Fibroblast of pulmonary artery (primary cell): ENCODE measurements around the gene CHAC1.

Experiments used
- DNase-seq: peaks from one replicate; pipeline ENCODE4 v3.0.0-alpha.2; 2010; ENCODE audit warnings: low read depth
- H3K4me3 ChIP-seq: replicated peaks from 2 replicates; pipeline ENCODE4 v1.5.1; 2011; ENCODE audit warnings: low read depth, mild to moderate bottlenecking, control low read depth, low read length, moderate library complexity
- TF ChIP-seq, protein P1 (sequence below): IDR thresholded peaks from 2 replicates; pipeline ENCODE4 v1.5.1; 2011; ENCODE audit warnings: mild to moderate bottlenecking, control low read depth, low read length, inconsistent platforms; ENCODE audit errors: missing control alignments

The CHAC1 gene

DNA sequence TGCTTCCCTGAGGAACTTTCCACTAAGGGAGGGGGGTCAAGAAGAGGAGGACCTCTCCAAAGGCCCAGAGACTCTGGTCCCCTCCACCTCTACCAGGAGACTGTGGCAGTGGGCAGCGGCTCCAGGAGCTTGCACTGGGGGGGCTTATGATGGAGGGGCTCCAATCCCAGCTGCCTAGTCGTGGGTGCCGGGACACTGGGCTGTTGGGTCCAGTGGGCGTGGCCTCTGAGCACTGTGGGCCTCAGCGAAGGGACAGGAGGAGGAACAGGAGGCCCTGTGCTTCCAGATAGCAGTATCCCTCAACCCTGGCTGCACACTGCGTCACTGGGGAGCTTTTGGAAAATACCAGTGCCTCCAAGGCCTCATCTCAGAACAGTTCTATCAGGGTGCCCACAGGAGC, 37.6 kb upstream of the CHAC1 start:
- DNase-seq = no peak
- no peak overlapping the region for H3K4me3 ChIP-seq
- TF ChIP-seq, protein P1, sequence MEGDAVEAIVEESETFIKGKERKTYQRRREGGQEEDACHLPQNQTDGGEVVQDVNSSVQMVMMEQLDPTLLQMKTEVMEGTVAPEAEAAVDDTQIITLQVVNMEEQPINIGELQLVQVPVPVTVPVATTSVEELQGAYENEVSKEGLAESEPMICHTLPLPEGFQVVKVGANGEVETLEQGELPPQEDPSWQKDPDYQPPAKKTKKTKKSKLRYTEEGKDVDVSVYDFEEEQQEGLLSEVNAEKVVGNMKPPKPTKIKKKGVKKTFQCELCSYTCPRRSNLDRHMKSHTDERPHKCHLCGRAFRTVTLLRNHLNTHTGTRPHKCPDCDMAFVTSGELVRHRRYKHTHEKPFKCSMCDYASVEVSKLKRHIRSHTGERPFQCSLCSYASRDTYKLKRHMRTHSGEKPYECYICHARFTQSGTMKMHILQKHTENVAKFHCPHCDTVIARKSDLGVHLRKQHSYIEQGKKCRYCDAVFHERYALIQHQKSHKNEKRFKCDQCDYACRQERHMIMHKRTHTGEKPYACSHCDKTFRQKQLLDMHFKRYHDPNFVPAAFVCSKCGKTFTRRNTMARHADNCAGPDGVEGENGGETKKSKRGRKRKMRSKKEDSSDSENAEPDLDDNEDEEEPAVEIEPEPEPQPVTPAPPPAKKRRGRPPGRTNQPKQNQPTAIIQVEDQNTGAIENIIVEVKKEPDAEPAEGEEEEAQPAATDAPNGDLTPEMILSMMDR = no peak

DNA sequence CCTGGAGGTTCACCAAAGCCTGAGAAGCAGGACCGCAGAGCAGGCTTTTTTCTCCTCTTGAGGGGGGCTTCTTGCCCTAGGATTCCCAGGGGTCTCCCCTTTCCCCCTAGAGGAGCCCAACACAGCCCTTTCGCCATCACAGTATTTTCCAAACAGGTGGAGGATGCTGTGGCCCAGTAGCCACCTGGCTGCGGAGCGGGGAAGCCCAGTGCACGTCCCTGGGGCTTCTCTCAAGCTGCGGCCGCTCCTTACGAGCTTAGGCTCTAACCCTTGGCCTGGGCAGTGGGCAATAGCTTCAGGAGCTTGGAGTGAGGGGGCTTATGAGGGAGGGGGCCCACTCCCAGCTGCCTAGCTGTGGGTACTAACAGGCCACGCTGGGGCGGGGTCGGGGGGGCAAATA, 35.7 kb upstream of the CHAC1 start:
- DNase-seq = no peak
- TF ChIP-seq, protein P1 = no peak
- H3K4me3 ChIP-seq = no peak overlapping the region

DNA sequence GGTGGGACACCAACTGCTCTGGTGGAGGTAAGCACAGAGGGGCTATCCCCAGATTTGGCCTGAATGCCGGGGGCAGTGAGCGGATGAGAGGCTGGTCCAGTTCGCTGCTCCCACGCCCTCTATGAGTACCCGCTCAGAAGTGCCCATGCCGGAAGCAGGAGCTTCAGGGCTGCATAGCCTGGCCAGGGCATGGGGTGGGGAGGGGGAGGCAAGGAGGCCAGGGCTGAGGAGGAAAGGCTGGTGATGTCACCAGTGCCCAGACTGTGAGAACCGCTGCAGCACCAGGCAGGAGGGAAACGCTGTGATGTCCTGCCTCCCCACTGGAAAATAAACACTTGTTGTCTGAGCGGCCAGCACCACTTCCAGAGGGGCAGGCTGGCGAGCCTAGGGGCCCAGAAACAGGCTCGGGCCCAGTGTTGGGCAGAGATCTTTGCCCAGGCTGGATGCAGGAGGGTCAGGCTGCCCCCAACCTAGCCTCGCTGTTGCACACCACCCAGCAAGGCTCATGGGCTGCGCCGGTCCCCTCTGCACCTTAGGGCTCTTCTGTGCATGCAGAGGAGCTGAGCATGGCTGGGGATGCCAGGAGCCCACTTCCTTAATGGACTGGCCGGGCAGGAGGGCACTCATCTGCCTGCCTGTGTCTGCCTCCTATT, 35.0 kb upstream of the CHAC1 start:
- no peak overlapping the region for H3K4me3 ChIP-seq
- DNase-seq = no peak
- TF ChIP-seq, protein P1 = no peak

DNA sequence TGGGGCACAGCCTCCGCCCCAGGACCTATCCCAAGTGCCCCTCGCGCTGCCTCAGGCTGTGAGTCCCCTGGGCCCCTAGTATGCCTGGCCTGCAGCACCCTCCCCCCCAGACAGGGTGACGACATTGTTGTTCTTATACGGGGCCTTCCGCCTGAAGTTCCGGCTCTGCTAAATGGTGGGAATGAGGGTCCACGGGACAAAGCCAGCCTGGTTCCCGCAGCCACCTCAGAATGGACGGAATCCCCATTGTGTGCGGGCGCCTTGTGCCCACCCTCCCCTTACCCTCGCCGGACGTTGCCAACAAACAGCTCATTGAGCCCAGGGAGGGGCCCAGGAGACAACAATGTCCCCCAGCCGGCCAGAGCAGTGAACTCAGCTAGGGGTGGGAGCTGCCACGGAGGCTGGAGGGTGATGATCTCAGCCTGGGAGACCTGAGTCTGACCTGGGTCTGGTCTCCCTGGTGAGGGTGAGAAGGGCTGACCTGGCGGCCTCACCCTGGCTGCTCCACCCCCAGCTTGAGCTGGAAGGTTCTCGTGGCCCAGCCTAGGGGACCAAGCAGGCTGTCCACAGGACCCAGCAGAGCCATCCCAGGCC, 34.4 kb upstream of the CHAC1 start:
- no peak for DNase-seq
- no peak overlapping the region for H3K4me3 ChIP-seq
- TF ChIP-seq, protein P1 = no peak

DNA sequence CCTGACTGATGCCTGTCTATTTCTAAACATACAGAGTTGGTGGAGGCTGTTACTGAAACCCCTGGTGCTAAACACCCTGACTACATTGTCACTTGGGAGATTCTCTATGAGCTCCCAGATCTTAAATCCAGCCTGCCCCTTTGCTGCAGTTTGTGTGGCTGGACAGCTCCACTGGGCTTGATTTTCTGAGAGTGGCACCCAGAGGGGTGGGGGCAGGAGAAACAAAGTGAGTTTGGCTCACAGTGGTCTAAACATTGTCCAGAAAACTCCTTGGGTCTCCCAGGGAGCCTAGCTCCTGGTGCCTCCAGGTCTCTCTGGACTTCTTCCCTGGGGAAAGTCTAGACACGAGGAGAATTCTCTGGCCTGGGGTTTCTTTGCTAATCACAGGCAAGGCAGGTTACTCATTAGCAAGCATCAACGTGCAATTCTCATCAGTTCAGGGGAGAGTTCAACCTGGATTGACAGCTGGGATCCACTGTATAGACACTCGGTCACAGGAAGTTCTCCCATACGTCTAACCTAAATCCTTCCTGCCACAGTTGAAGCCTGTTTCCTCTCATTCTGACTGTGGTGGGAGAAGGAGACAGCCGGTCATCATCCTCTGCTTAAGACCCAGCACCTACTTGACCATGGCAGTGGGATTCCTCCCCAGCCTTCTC, 31.2 kb upstream of the CHAC1 start:
- H3K4me3 ChIP-seq = no peak overlapping the region
- DNase-seq = no peak
- TF ChIP-seq, protein P1 = no peak

DNA sequence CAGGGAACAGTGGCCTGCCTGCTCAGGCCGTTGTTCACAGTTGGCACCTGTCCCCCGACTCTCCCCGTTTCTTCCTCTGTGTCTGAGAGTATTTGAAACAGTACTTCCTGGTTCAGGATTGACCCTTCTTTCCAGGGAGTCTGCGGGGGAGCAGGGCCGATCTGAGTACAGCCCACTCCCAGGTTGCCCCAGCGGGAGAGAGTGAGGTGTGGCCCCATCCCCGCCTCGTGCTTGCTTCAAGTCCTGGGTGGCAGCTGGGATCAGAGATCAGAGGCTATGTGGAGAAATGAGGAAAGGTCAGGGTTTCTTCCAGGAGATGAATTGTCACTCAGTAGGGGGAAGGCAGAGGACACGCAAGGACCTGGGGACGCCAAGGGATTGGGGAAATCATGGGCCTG, 30.7 kb upstream of the CHAC1 start:
- no peak overlapping the region for H3K4me3 ChIP-seq
- no peak for DNase-seq
- TF ChIP-seq, protein P1 = no peak
